HepG2 (cell line): Measurements from ENCODE around the gene ADARB2. TPM values are rescaled to one million over a fixed set of nuclear protein-coding genes. Genes with fewer than 3 reads are reported as not detected.

Experiments used
- ATAC-seq: fragments of 200-7000 bp; cut with Tn5 transposase; 3 replicates; pipeline ENCODE4 v1.9.1; 2020; ENCODE audit warnings: mild to moderate bottlenecking, moderate library complexity
- BruUV-seq: library from RNA; stranded (reverse); fragments of 400-500 nt; replicated peaks from 2 replicates; lab custom pipeline; 2021; lab: Mats Ljungman, UMichigan
- CTCF ChIA-PET: fragments of 300-600 bp; formaldehyde crosslinking; extraction: SDS; loops from one replicate; lab custom pipeline; 2021; ENCODE audit warnings: low total read pairs, inconsistent platforms, low intra/inter-chr PET ratio; lab: Yijun Ruan, JAX
- POLR2A ChIA-PET: fragments of 350-600 bp; sonication (Branson Sonifier 250); formaldehyde crosslinking; loops from one replicate; lab custom pipeline; 2020; ENCODE audit warnings: antibody characterized with exemption, inconsistent platforms; lab: Yijun Ruan, JAX
- DNase-seq: peaks from one replicate; pipeline ENCODE4 v3.0.0-alpha.2; 2015; ENCODE audit warnings: low spot score
- FAIRE-seq: peaks from 3 replicates; lab custom pipeline; 2011; peaks lifted over from hg19 to GRCh38; lab: Jason Lieb, UNC
- H2AFZ ChIP-seq: one replicate; pipeline ENCODE4 v1.6.1; 2011; ENCODE audit warnings: low read length, inconsistent platforms
- H3K27ac ChIP-seq: fragments of 300-600 bp; 3 replicates; pipeline ENCODE4 v1.8.0; 2011; ENCODE audit warnings: mixed run types, mild to moderate bottlenecking, mixed read lengths, low read length, inconsistent platforms; ENCODE audit not compliant: insufficient read depth; ENCODE audit errors: extremely low read length
- H3K27me3 ChIP-seq, 2 experiments: fragments of 200-600 bp in 1 of 2; 2 replicates in 1 of 2; 3 replicates in 1 of 2; pipeline versions ENCODE4 v1.6.0 to v1.8.0; 2011; ENCODE audit warnings: low read length in 2 of 2, mild to moderate bottlenecking in 2 of 2, moderate library complexity in 2 of 2, inconsistent platforms in 1 of 2; ENCODE audit not compliant: insufficient read depth in 2 of 2, control insufficient read depth in 1 of 2
- H3K36me3 ChIP-seq, 2 experiments: fragments of 200-600 bp in 1 of 2; replicated peaks in 1 of 2; 2 replicates in 1 of 2; 3 replicates in 1 of 2; pipeline versions ENCODE4 v1.5.1 to v1.8.0; 2011; ENCODE audit warnings: low read length in 2 of 2, inconsistent platforms in 1 of 2; ENCODE audit not compliant: insufficient read depth in 2 of 2, control insufficient read depth in 1 of 2
- H3K4me1 ChIP-seq: 2 replicates; pipeline ENCODE4 v1.5.1; 2012; ENCODE audit warnings: low read length, inconsistent platforms; ENCODE audit not compliant: insufficient read depth
- H3K4me2 ChIP-seq: 2 replicates; pipeline ENCODE4 v1.6.0; 2011; ENCODE audit warnings: low read depth, low read length, inconsistent platforms
- H3K4me3 ChIP-seq, 3 experiments: fragments of 200-600 bp in 1 of 3; sonication (generic), shearing (Covaris generic) in 1 of 3; replicated peaks in 1 of 3; 2 replicates each; pipeline ENCODE4 v1.5.1; 2011 to 2016; ENCODE audit warnings: low read length in 3 of 3, inconsistent platforms in 2 of 3, low read depth in 2 of 3, mild to moderate bottlenecking in 2 of 3, control low read depth in 1 of 3, mixed read lengths in 1 of 3; ENCODE audit not compliant: insufficient read depth in 1 of 3
- H3K79me2 ChIP-seq: one replicate; pipeline ENCODE4 v1.6.1; 2011; ENCODE audit warnings: low read length, inconsistent platforms; ENCODE audit not compliant: insufficient read depth
- H3K9ac ChIP-seq: 2 replicates; pipeline ENCODE4 v1.6.0; 2011; ENCODE audit warnings: mild to moderate bottlenecking, low read depth, low read length, inconsistent platforms; ENCODE audit not compliant: insufficient read depth
- H3K9me3 ChIP-seq: 2 replicates; pipeline ENCODE4 v1.5.1; 2012; ENCODE audit warnings: mild to moderate bottlenecking, low read length
- H4K20me1 ChIP-seq: 2 replicates; pipeline ENCODE4 v1.6.0; 2011; ENCODE audit warnings: inconsistent platforms, mild to moderate bottlenecking, low read length, moderate library complexity; ENCODE audit not compliant: insufficient read depth
- DNMT1 ChIP-seq: sonication (generic); formaldehyde crosslinking; IDR thresholded peaks from 2 replicates; pipeline ENCODE4 v1.5.1; 2020; ENCODE audit warnings: mild to moderate bottlenecking, missing genetic modification reagents
- KAT7 ChIP-seq: IDR thresholded peaks from 2 replicates; pipeline ENCODE4 v1.6.1; 2018; ENCODE audit warnings: borderline replicate concordance, missing compliant biosample characterization
- KDM6A ChIP-seq: IDR thresholded peaks from 2 replicates; pipeline ENCODE4 v1.6.1; 2016; ENCODE audit warnings: low read depth
- MBNL3 ChIP-seq: fragments of 250-450 bp; sonication (Bioruptor Pico); conservative IDR thresholded peaks from 2 replicates; pipeline ENCODE4 v1.8.0; 2022; ENCODE audit warnings: mild to moderate bottlenecking, inconsistent platforms
- MXD3 ChIP-seq: IDR thresholded peaks from 2 replicates; pipeline ENCODE4 v1.6.1; 2016; ENCODE audit warnings: mild to moderate bottlenecking, missing biosample characterization, missing genetic modification reagents
- NFE2 ChIP-seq: sonication (generic); formaldehyde crosslinking; IDR thresholded peaks from 2 replicates; pipeline ENCODE4 v1.4.0; 2020; ENCODE audit warnings: missing genetic modification reagents
- NFE2L2 ChIP-seq: fragments of 150-350 bp; IDR thresholded peaks from 2 replicates; pipeline ENCODE4 v1.6.1; 2014; ENCODE audit warnings: low read length
- ZNF256 ChIP-seq: sonication (generic); formaldehyde crosslinking; conservative IDR thresholded peaks from 2 replicates; pipeline ENCODE4 v1.4.0; 2020; ENCODE audit warnings: missing genetic modification reagents
- ZNF280D ChIP-seq: sonication (generic); formaldehyde crosslinking; IDR thresholded peaks from 2 replicates; pipeline ENCODE4 v1.5.1; 2020; ENCODE audit warnings: mild to moderate bottlenecking, missing genetic modification reagents
- ZNF33A ChIP-seq: sonication (generic); formaldehyde crosslinking; IDR thresholded peaks from 2 replicates; pipeline ENCODE4 v1.5.1; 2020; ENCODE audit warnings: missing genetic modification reagents, mild to moderate bottlenecking, moderate library complexity, borderline replicate concordance
- ZNF83 ChIP-seq: sonication (generic); formaldehyde crosslinking; IDR thresholded peaks from 2 replicates; pipeline ENCODE4 v1.4.0; 2020; ENCODE audit warnings: missing genetic modification reagents, mild to moderate bottlenecking, borderline replicate concordance
- WGBS: methylation state at CpG from one replicate; pipeline ENCODE4 v1.1.6; 2017; ENCODE audit warnings: low lambda C conversion rate; 5-methylcytosine and 5-hydroxymethylcytosine counted together
- in situ Hi-C: cut with HindIII; loops from 2 replicates; pipeline ENCODE4 v1.10.0; 2017; ENCODE audit warnings: low pct_unique_long_range_greater_than_20kb; ENCODE audit not compliant: extremely low pct_ligation_motif_present
- intact Hi-C: fragments of 100-400 bp; cut with micrococcal nuclease; formaldehyde crosslinking; loops from one replicate; pipeline ENCODE4 v1.10.0; 2022; ENCODE audit not compliant: unreplicated experiment
- polyA plus RNA-seq, 8 experiments: library from polyadenylated mRNA; depleted of rRNA in 3 of 8; stranded (reverse) in 7 of 8; unstranded in 1 of 8; fragments of >200 nt; fragmentation: Illumina TruSeq in 4 of 8; extraction: Trizol in 4 of 8; gene quantifications; 2 replicates each; pipeline versions ENCODE4 v1.2.1 to v1.2.3, GENCODE V29; 2011 to 2016; ENCODE audit warnings: low read depth in 4 of 8, missing spikeins in 1 of 8, mixed read lengths in 1 of 8; ENCODE audit not compliant: insufficient read depth in 1 of 8
- total RNA-seq, 5 experiments: library from RNA; depleted of rRNA; stranded (reverse); fragments of >200 nt; fragmentation: Illumina TruSeq; extraction: Trizol; gene quantifications; 2 replicates each; pipeline ENCODE4 v1.2.3, GENCODE V29; 2016; ENCODE audit warnings: low read depth in 1 of 5
- TF ChIP-seq, protein P1 (sequence below): sonication (generic); formaldehyde crosslinking; conservative IDR thresholded peaks from 2 replicates; pipeline ENCODE4 v1.4.0; 2020; ENCODE audit warnings: missing genetic modification reagents

Gene ADARB2
- total and polyA plus RNA-seq, 2 of the 13 experiments (the other 11 are each of a cell fraction or from before 2014, with no cell fraction given), result not detected

- no peak for TF ChIP-seq ZNF280D (CRISPR knock-in tag)
- no peak for TF ChIP-seq NFE2L2
Observed at GRCh38 chr10:1556496-1556895, 180.8 kb downstream of the ADARB2 start (continued).

GRCh38 chr10:1553951-1554350 lies 183.4 kb downstream of the ADARB2 start:
- ATAC-seq, result no peak
- in situ Hi-C loops, result no loop called here
- no peak overlapping the region for H3K4me2 ChIP-seq

More at GRCh38 chr10:1553951-1554350, 183.4 kb downstream of the ADARB2 start:
- POLR2A ChIA-PET, result no interaction called here
- H2AFZ ChIP-seq, result no peak overlapping the region
- H3K9me3 ChIP-seq, result no peaks in the 10 kb centered on the region
- peaks cover 0 to 69% of the 10 kb centered on the region in 2 experiments for H3K27me3 ChIP-seq
- H3K4me3 ChIP-seq, result no peak overlapping the region
- H3K27ac ChIP-seq, result no peak overlapping the region
- no peak overlapping the region for H3K9ac ChIP-seq
- WGBS, result 6% methylated on average over 7 of the region's 7 CpGs
- no TSS peak for BruUV-seq
- H3K4me1 ChIP-seq, result no peaks in the 10 kb centered on the region
- H3K79me2 ChIP-seq, result no peaks in the 10 kb centered on the region
- intact Hi-C loops, result no loop called here
- CTCF ChIA-PET, result no interaction called here
- no peak for FAIRE-seq
- no peaks in the 10 kb centered on the region for H3K36me3 ChIP-seq
- H4K20me1 ChIP-seq, result no peaks in the 10 kb centered on the region
- TF ChIP-seq, protein P1, sequence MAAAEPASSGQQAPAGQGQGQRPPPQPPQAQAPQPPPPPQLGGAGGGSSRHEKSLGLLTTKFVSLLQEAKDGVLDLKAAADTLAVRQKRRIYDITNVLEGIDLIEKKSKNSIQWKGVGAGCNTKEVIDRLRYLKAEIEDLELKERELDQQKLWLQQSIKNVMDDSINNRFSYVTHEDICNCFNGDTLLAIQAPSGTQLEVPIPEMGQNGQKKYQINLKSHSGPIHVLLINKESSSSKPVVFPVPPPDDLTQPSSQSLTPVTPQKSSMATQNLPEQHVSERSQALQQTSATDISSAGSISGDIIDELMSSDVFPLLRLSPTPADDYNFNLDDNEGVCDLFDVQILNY (CRISPR knock-in tag), result no peak
- TF ChIP-seq KDM6A (CRISPR knock-in tag) (no peak), ZNF256 (no peak), MXD3 (no peak), ZNF33A (no peak), ZNF83 (CRISPR knock-in tag) (no peak), NFE2 (no peak), MBNL3 (CRISPR knock-in tag) (no peak), DNMT1 (CRISPR knock-in tag) (no peak), KAT7 (CRISPR knock-in tag) (no peak)
- TF ChIP-seq, all 625 proteins: peak for 0
- no peak for DNase-seq
